Caco-2 (cell line): ENCODE measurements around the gene CNTN1. TPM values are rescaled to one million over a fixed set of nuclear protein-coding genes. Genes with fewer than 3 reads are reported as not detected.

ENCODE experiments used
- BruUV-seq: library from RNA; stranded (reverse); fragments of 400-500 nt; replicated peaks from 2 replicates; lab custom pipeline; 2021; lab: Mats Ljungman, UMichigan
- CTCF ChIA-PET: fragments of 300-600 bp; sonication (Branson Sonifier 250); formaldehyde crosslinking; loops from one replicate; lab custom pipeline; 2022; ENCODE audit warnings: antibody characterized with exemption; lab: Charles Lee
- POLR2A ChIA-PET: fragments of 300-600 bp; sonication (Branson Sonifier 250); formaldehyde crosslinking; loops from one replicate; lab custom pipeline; 2022; ENCODE audit warnings: antibody characterized with exemption; lab: Charles Lee
- DNase-seq, 2 experiments: peaks; one replicate each; pipeline versions ENCODE4 v3.0.0 to v3.0.0-alpha.2; 2020 to 2022
- H3K27me3 ChIP-seq: replicated peaks from 2 replicates; pipeline ENCODE4 v1.6.0; 2011; ENCODE audit warnings: low read length; ENCODE audit not compliant: control insufficient read depth, insufficient read depth
- H3K36me3 ChIP-seq: 2 replicates; pipeline ENCODE4 v1.5.1; 2011; ENCODE audit warnings: low read length; ENCODE audit not compliant: control insufficient read depth, insufficient read depth
- H3K4me1 ChIP-seq: fragments of 250-450 bp; sonication (Bioruptor Pico); 2 replicates; pipeline ENCODE4 v1.5.1; 2020; ENCODE audit warnings: mild to moderate bottlenecking
- H3K4me3 ChIP-seq: 2 replicates; pipeline ENCODE4 v1.5.1; 2011; ENCODE audit warnings: low read depth, mild to moderate bottlenecking, control low read depth, low read length
- H3K9me3 ChIP-seq: fragments of 250-450 bp; sonication (Bioruptor Pico); 2 replicates; pipeline ENCODE4 v1.5.1; 2020; ENCODE audit warnings: mild to moderate bottlenecking, moderate library complexity
- H3K27ac Mint-ChIP-seq: one replicate; pipeline ENCODE4 v1.8.0; 2022; ENCODE audit warnings: mixed read lengths; ENCODE audit not compliant: unreplicated experiment
- H3K27me3 Mint-ChIP-seq: one replicate; pipeline ENCODE4 v1.8.0; 2022; ENCODE audit warnings: mixed read lengths; ENCODE audit not compliant: insufficient read depth, unreplicated experiment
- H3K36me3 Mint-ChIP-seq: one replicate; pipeline ENCODE4 v1.8.0; 2022; ENCODE audit warnings: mild to moderate bottlenecking, mixed read lengths; ENCODE audit not compliant: insufficient read depth, unreplicated experiment
- H3K4me1 Mint-ChIP-seq: one replicate; pipeline ENCODE4 v1.8.0; 2022; ENCODE audit warnings: low read depth, mixed read lengths; ENCODE audit not compliant: unreplicated experiment
- H3K4me3 Mint-ChIP-seq: one replicate; pipeline ENCODE4 v1.8.0; 2022; ENCODE audit warnings: mild to moderate bottlenecking, moderate library complexity, mixed read lengths; ENCODE audit not compliant: unreplicated experiment
- H3K9me3 Mint-ChIP-seq: one replicate; pipeline ENCODE4 v1.8.0; 2022; ENCODE audit warnings: mixed read lengths; ENCODE audit not compliant: unreplicated experiment
- intact Hi-C: fragments of 100-400 bp; cut with micrococcal nuclease; formaldehyde crosslinking; loops from one replicate; pipeline ENCODE4 v1.10.0; 2022; ENCODE audit not compliant: unreplicated experiment
- total RNA-seq: library from RNA; stranded (reverse); gene quantifications from 2 replicates; pipeline ENCODE4 v1.2.3, GENCODE V29; 2022
- TF ChIP-seq, protein P1 (sequence below), 2 experiments: fragments of 200-600 bp in 1 of 2; IDR thresholded peaks; 1 replicate in 1 of 2; 2 replicates in 1 of 2; pipeline versions ENCODE4 v1.5.1 to v1.8.0; 2011 to 2022; ENCODE audit warnings: antibody characterized with exemption in 1 of 2, control low read depth in 1 of 2, inconsistent platforms in 1 of 2, low read depth in 1 of 2, low read length in 1 of 2, mild to moderate bottlenecking in 1 of 2, moderate library complexity in 1 of 2; ENCODE audit not compliant: insufficient read depth in 1 of 2, severe bottlenecking in 1 of 2, unreplicated experiment in 1 of 2

Gene CNTN1
- total RNA-seq, 1 experiment from 2014 or later: not detected

DNA sequence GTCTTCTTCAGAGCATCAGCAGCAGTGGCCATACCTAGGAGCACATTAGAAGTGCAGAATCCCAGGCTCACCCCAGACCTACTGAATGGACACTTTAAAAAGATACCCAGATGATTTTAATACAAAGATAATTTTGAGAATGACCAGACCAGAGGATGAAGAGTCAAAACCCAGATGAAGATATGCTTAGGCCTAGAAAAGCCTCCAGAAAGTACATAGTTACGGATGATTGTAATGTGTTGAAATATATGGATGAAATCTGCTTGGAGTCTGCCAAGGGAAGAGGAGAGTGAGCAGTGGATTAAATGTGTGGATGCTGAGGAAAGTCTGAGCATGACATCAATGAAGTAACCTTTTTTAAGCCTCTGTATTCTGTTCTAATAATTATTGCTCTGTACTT, 245.7 kb downstream of the CNTN1 start:
- Histone ChIP-seq H3K4me1 (no peaks in the 10 kb centered on the region), H3K27me3 (no peaks in the 10 kb centered on the region), H3K36me3 (no peaks in the 10 kb centered on the region), H3K4me3 (no peak overlapping the region), H3K9me3 (no peaks in the 10 kb centered on the region)
- TF ChIP-seq, protein P1, sequence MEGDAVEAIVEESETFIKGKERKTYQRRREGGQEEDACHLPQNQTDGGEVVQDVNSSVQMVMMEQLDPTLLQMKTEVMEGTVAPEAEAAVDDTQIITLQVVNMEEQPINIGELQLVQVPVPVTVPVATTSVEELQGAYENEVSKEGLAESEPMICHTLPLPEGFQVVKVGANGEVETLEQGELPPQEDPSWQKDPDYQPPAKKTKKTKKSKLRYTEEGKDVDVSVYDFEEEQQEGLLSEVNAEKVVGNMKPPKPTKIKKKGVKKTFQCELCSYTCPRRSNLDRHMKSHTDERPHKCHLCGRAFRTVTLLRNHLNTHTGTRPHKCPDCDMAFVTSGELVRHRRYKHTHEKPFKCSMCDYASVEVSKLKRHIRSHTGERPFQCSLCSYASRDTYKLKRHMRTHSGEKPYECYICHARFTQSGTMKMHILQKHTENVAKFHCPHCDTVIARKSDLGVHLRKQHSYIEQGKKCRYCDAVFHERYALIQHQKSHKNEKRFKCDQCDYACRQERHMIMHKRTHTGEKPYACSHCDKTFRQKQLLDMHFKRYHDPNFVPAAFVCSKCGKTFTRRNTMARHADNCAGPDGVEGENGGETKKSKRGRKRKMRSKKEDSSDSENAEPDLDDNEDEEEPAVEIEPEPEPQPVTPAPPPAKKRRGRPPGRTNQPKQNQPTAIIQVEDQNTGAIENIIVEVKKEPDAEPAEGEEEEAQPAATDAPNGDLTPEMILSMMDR (IDR thresholded peaks at IDR 0.05; ENCODE audit: insufficient read depth in 1 of 2, low read depth in 1 of 2, low read length in 1 of 2, severe bottlenecking in 1 of 2, unreplicated experiment in 1 of 2): no peak
- POLR2A ChIA-PET: no interaction called here
- intact Hi-C loops: no loop called here
- Mint-ChIP-seq H3K27me3 (no peaks in the 10 kb centered on the region), H3K36me3 (no peaks in the 10 kb centered on the region), H3K27ac (no peak overlapping the region), H3K9me3 (no peaks in the 10 kb centered on the region), H3K4me3 (no peak overlapping the region), H3K4me1 (no peaks in the 10 kb centered on the region)
- no TSS peak for BruUV-seq
- CTCF ChIA-PET: no interaction called here
- no peak for DNase-seq

DNA sequence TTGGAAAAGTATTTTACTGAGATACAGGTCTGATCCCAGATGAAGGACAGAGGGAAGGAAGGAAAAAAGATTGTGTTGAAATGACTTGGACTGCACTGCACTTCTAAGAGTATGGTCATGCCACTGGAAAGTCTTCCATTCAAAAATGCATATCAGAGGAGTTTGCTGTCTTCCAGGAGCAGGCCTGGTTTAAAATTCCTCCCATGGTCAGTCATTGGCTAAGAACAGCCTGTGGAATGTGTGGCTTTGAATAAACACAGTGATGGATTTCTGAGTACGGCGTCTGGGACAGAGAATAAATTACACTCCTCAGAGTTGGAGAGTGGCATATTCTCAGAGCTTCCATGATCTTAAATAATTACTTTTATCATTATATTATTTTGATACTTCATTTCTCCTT, 250.1 kb downstream of the CNTN1 start:
- no peaks in the 10 kb centered on the region for H3K9me3 Mint-ChIP-seq
- Histone ChIP-seq H3K27me3 (no peaks in the 10 kb centered on the region), H3K36me3 (no peaks in the 10 kb centered on the region), H3K9me3 (no peaks in the 10 kb centered on the region), H3K4me1 (no peaks in the 10 kb centered on the region), H3K4me3 (no peak overlapping the region)
- intact Hi-C loops: loop anchor here (10.0 kb wide), 1 partner anchor 722 kb away; no protein-coding TSS in a partner anchor
- H3K4me3 Mint-ChIP-seq: no peak overlapping the region
- no peak overlapping the region for H3K27ac Mint-ChIP-seq
- DNase-seq: no peak
- no TSS peak for BruUV-seq
- ChIA-PET POLR2A (no interaction called here), CTCF (no interaction called here)
- no peaks in the 10 kb centered on the region for H3K4me1 Mint-ChIP-seq
- TF ChIP-seq, protein P1 (IDR thresholded peaks at IDR 0.05; ENCODE audit: insufficient read depth in 1 of 2, low read depth in 1 of 2, low read length in 1 of 2, severe bottlenecking in 1 of 2, unreplicated experiment in 1 of 2): no peak
- H3K36me3 Mint-ChIP-seq: no peaks in the 10 kb centered on the region
- H3K27me3 Mint-ChIP-seq: no peaks in the 10 kb centered on the region

DNA sequence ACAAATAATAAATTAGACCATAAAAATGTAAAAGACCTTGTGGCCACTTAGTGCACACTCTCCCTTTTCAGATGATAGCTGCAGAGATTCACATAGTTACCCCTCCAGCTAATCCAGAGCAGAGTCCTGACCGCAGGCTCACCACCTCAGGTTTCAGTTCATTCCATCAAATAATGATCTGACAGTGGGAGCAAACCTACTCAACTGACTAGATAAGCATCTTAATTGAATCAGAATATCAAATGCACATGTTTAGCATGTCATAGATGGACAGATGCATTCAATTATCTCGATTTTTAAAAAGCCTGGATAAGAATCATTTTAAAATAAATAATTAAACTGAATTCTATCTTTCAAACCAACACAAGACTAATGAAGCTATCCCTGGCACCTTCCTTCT, 253.5 kb downstream of the CNTN1 start:
- Mint-ChIP-seq H3K4me1 (no peaks in the 10 kb centered on the region), H3K27ac (no peak overlapping the region), H3K4me3 (no peak overlapping the region), H3K36me3 (no peaks in the 10 kb centered on the region), H3K27me3 (no peaks in the 10 kb centered on the region), H3K9me3 (no peaks in the 10 kb centered on the region)
- DNase-seq: no peak
- Histone ChIP-seq H3K4me3 (no peak overlapping the region), H3K36me3 (no peaks in the 10 kb centered on the region), H3K4me1 (no peaks in the 10 kb centered on the region), H3K9me3 (no peaks in the 10 kb centered on the region), H3K27me3 (no peaks in the 10 kb centered on the region)
- CTCF ChIA-PET: interaction anchor here (1.7 kb wide), 1 partner anchor 1078 kb away, joined by 7 read pairs; no protein-coding TSS in a partner anchor
- BruUV-seq: no TSS peak
- TF ChIP-seq, protein P1 (IDR thresholded peaks at IDR 0.05; ENCODE audit: insufficient read depth in 1 of 2, low read depth in 1 of 2, low read length in 1 of 2, severe bottlenecking in 1 of 2, unreplicated experiment in 1 of 2): no peak
- POLR2A ChIA-PET: no interaction called here
- intact Hi-C loops: loop anchor here (1.0 to 10.0 kb wide), 5 partner anchors 319 to 1622 kb away; no protein-coding TSS in a partner anchor
